22Rv1 (cell line): ENCODE measurements around the gene THEMIS.

Experiments
- ZFX ChIP-seq: fragments of 450-650 bp; IDR thresholded peaks from 2 replicates; pipeline ENCODE4 v1.6.1; 2017; ENCODE audit warnings: antibody characterized with exemption, borderline replicate concordance
- TF ChIP-seq, protein P1 (sequence below): fragments of 450-650 bp; IDR thresholded peaks from 2 replicates; pipeline ENCODE4 v1.5.1; 2017; ENCODE audit warnings: mild to moderate bottlenecking

DNA sequence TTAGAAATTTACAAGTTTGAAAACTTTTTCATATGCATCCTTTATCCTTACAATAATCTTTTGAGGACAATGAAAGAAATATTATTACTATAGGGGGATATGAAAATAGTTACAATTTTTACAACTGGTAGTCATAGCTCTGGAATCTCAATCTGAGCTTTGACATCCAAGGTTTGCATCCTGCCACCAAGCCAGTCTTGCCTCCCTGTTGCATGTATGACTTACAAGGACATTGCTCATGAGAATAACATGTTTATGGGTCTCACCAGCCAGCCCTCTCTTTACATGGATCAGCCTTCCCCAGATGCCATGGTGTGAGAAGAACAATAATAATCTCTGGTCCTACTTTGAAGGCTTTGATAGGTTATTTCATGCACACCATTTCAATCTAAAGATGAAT, 67.5 kb downstream of the THEMIS start:
- TF ChIP-seq, protein P1, sequence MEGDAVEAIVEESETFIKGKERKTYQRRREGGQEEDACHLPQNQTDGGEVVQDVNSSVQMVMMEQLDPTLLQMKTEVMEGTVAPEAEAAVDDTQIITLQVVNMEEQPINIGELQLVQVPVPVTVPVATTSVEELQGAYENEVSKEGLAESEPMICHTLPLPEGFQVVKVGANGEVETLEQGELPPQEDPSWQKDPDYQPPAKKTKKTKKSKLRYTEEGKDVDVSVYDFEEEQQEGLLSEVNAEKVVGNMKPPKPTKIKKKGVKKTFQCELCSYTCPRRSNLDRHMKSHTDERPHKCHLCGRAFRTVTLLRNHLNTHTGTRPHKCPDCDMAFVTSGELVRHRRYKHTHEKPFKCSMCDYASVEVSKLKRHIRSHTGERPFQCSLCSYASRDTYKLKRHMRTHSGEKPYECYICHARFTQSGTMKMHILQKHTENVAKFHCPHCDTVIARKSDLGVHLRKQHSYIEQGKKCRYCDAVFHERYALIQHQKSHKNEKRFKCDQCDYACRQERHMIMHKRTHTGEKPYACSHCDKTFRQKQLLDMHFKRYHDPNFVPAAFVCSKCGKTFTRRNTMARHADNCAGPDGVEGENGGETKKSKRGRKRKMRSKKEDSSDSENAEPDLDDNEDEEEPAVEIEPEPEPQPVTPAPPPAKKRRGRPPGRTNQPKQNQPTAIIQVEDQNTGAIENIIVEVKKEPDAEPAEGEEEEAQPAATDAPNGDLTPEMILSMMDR, result no peak
- no peak for TF ChIP-seq ZFX
